ENCODE results near the gene AP1G2.

GRCh38 chr14:23601424-23601823 is 33.8 kb upstream of the AP1G2 start:
- TF ChIP-seq CTCF (IDR thresholded peaks at IDR 0.05): no peak
- TF ChIP-seq POLR2AphosphoS5 (IDR thresholded peaks at IDR 0.05): no peak
- no peak for TF ChIP-seq POLR2A (IDR thresholded peaks at IDR 0.05; ENCODE audit: low read depth)
- no peak for TF ChIP-seq EP300 (IDR thresholded peaks at IDR 0.05)

Measured in esophagus muscularis mucosa (tissue), 4 donors.